Peyer's patch (tissue), 4 donors: ENCODE measurements around the gene SPINK1. TPM values are rescaled to one million over a fixed set of nuclear protein-coding genes. Genes with fewer than 3 reads are reported as not detected.

ENCODE experiments used
- DNase-seq, 3 donors: peaks; one replicate each; pipeline ENCODE4 v3.0.0-alpha.2; 2017 to 2019
- H3K27ac ChIP-seq, 4 donors: fragments of 200-600 bp; sonication (generic); one replicate each; pipeline ENCODE4 v1.5.1; 2016 to 2019
- H3K27me3 ChIP-seq, 2 donors: fragments of 200-600 bp; sonication (generic); one replicate each; pipeline ENCODE4 v1.5.1; 2019
- H3K36me3 ChIP-seq, 3 donors: fragments of 200-600 bp; sonication (generic); one replicate each; pipeline ENCODE4 v1.5.1; 2016 to 2019
- H3K4me1 ChIP-seq, 4 donors: fragments of 200-600 bp; sonication (generic); one replicate each; pipeline ENCODE4 v1.5.1; 2016 to 2019
- H3K4me3 ChIP-seq, 4 donors: fragments of 200-600 bp; sonication (generic); 1 replicate in 3 of 4; 2 replicates in 1 of 4; pipeline ENCODE4 v1.5.1; 2016 to 2019; ENCODE audit warnings: mild to moderate bottlenecking in 1 of 4
- H3K9me3 ChIP-seq, 4 donors: fragments of 200-600 bp; sonication (generic); one replicate each; pipeline ENCODE4 v1.5.1; 2016 to 2019; ENCODE audit warnings: mild to moderate bottlenecking in 1 of 4
- POLR2A ChIP-seq, 2 donors: fragments of 450-650 bp; IDR thresholded peaks; one replicate each; pipeline ENCODE4 v1.5.1; 2017; ENCODE audit warnings: antibody characterized with exemption in 2 of 2, mild to moderate bottlenecking in 2 of 2, moderate library complexity in 2 of 2
- total RNA-seq, 4 donors: library from RNA; depleted of rRNA; stranded (reverse); fragments of >200 nt; gene quantifications; one replicate each; pipeline ENCODE4 v1.1.0, GENCODE V29; 2016
- TF ChIP-seq, protein P1 (sequence below), 6 experiments: fragments of 450-650 bp in 4 of 6; fragments of 200-600 bp in 2 of 6; sonication (generic) in 1 of 6; IDR thresholded peaks; one replicate each; pipeline ENCODE4 v1.5.1; 2017 to 2019; ENCODE audit warnings: antibody characterized with exemption in 6 of 6, mild to moderate bottlenecking in 3 of 6, moderate library complexity in 1 of 6

Gene SPINK1
- total RNA-seq, 4 donors from 2014 or later: 46.2 to 436 (median 154) TPM

DNA sequence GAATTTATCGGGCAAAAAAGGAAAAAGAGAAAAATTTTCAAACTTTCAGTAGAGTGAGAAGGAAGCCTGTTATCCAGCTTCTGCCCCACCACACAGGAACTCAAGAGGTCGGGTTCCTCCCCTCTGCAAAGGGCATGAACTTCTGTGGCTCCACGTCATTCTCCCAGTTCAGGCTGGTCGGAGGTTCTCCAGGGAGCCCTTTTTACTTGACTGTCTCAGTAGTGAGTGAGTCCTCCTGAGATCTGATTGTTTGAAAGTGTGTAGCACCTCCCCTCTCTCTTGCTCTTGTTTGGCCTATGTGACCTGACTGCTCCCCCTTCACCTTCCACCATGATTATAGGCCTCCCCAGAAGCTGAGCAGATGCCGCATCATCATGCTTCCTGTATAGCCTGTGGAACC is 9.7 kb downstream of the SPINK1 start:
- Histone ChIP-seq H3K36me3 (no peaks in the 10 kb centered on the region), H3K27me3 (no peaks in the 10 kb centered on the region), H3K27ac (no peak overlapping the region), H3K4me1 (no peaks in the 10 kb centered on the region), H3K9me3 (no peaks in the 10 kb centered on the region), H3K4me3 (no peak overlapping the region)
- DNase-seq: no peak
- TF ChIP-seq POLR2A (IDR thresholded peaks at IDR 0.05): no peak
- TF ChIP-seq, protein P1, sequence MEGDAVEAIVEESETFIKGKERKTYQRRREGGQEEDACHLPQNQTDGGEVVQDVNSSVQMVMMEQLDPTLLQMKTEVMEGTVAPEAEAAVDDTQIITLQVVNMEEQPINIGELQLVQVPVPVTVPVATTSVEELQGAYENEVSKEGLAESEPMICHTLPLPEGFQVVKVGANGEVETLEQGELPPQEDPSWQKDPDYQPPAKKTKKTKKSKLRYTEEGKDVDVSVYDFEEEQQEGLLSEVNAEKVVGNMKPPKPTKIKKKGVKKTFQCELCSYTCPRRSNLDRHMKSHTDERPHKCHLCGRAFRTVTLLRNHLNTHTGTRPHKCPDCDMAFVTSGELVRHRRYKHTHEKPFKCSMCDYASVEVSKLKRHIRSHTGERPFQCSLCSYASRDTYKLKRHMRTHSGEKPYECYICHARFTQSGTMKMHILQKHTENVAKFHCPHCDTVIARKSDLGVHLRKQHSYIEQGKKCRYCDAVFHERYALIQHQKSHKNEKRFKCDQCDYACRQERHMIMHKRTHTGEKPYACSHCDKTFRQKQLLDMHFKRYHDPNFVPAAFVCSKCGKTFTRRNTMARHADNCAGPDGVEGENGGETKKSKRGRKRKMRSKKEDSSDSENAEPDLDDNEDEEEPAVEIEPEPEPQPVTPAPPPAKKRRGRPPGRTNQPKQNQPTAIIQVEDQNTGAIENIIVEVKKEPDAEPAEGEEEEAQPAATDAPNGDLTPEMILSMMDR (IDR thresholded peaks at IDR 0.05): no peak

DNA sequence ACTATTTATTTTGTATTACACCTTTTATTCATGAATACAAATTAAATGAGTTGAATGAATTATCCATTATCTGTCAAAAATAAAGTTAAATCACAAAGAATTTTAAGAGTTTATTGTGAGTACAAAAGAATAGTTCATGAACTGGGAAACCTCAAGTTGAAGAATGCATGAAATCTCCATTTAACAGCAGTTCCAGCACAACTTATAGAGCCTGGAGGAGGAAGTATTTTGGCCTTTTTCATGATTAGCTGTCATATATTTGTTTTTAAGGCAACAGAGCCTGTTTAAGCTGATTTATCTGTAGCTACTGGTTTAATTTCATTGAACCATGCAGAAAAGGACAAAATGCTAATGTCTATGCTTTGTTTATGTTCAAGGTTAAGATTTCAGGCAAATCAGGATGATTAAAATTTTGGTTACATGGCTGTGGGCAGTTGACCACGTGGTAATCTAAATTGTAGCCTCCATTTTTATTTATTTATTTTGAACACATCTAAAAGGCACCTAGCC is 12.2 kb downstream of the SPINK1 start:
- no peak for DNase-seq
- Histone ChIP-seq H3K4me3 (no peak overlapping the region), H3K9me3 (no peaks in the 10 kb centered on the region), H3K27ac (no peak overlapping the region), H3K36me3 (no peaks in the 10 kb centered on the region), H3K27me3 (no peaks in the 10 kb centered on the region), H3K4me1 (no peaks in the 10 kb centered on the region)
- TF ChIP-seq POLR2A (IDR thresholded peaks at IDR 0.05): no peak
- TF ChIP-seq, protein P1 (IDR thresholded peaks at IDR 0.05): no peak

DNA sequence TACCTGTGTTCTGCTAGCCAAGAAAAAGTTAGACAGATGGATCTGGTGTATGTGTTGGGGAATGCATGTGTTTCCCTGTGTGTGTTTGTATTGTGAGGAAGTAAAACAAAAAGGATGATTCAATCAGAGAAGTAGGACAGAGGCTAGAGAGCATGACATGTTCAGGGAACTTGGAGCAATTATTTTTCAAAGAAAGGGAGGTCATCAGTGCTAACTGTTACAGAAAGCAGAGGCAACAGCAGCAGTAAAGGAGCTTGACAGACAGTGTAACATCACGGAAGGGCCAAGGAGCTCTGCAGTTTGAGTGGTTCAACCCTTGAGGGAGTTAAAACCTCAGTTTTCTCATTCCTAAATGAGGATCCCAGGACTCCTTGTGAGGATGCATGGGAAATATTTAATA is 13.2 kb downstream of the SPINK1 start:
- no peak overlapping the region for H3K4me3 ChIP-seq
- no peaks in the 10 kb centered on the region for H3K4me1 ChIP-seq
- H3K9me3 ChIP-seq: no peaks in the 10 kb centered on the region
- TF ChIP-seq, protein P1 (IDR thresholded peaks at IDR 0.05): no peak
- TF ChIP-seq POLR2A (IDR thresholded peaks at IDR 0.05): no peak
- no peak for DNase-seq
- no peak overlapping the region for H3K27ac ChIP-seq
- H3K27me3 ChIP-seq: no peaks in the 10 kb centered on the region
- no peaks in the 10 kb centered on the region for H3K36me3 ChIP-seq

DNA sequence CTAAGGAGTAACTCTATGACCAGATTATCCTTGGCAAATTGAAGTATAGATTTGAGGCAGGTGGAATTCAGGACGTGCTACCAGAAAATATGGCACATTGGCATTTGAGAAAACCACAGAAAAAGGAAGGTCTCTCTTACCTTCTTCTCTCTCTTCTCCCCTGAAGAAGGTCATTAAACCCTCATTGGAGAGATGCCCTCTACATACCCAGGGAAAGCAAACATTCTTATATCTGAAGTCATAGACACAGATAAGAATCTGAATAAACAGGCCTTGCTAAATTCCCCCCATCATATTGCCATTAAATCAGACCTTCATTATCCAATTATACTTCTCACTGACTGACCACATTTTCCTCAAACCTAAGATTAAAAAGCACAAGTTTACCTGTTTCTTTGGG is 17.8 kb downstream of the SPINK1 start:
- Histone ChIP-seq H3K36me3 (no peaks in the 10 kb centered on the region), H3K27me3 (no peaks in the 10 kb centered on the region), H3K27ac (no peak overlapping the region), H3K4me1 (no peaks in the 10 kb centered on the region), H3K4me3 (no peak overlapping the region), H3K9me3 (no peaks in the 10 kb centered on the region)
- DNase-seq: no peak
- TF ChIP-seq, protein P1 (IDR thresholded peaks at IDR 0.05): no peak
- TF ChIP-seq POLR2A (IDR thresholded peaks at IDR 0.05): no peak

DNA sequence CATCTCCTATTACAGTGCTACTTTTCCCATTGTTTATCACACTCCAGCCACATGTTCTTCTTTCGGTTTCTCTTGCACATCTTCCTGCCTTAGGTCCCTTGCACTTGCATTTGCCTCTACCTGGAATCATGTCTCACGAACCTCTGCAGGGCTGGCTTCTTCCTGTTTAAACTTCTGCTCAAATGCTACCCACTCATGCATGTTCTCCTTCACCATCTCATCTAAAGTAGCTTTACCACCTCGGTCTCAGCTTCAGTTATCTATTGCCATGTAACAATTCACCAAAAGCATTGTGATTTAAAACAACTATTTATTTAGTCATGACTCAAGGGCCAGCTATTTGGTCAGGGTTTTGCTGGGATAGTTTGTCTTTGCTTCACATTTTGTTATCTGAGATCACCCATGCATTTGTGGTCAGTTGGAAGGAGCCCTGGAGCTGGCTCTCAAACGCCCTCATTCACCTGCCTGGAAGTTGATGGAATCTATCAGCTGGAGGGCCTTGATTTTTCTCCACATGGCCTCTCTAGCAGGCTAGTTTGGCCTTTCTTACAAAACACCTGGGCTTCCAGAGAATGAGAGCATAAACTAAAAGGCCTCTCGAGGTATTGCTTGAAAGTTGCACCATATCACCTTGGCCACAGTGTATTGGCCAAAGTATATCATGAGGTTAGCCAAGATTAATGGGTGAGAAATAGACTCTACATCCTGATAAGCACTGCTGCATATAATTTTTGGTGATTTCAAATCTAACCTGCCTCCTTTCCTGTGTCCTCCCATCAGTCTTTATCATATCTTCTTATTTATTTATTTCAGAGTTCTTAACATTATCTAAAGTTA is 21.4 kb downstream of the SPINK1 start:
- no peaks in the 10 kb centered on the region for H3K4me1 ChIP-seq
- no peak for DNase-seq
- no peaks in the 10 kb centered on the region for H3K27me3 ChIP-seq
- no peaks in the 10 kb centered on the region for H3K9me3 ChIP-seq
- no peaks in the 10 kb centered on the region for H3K36me3 ChIP-seq
- TF ChIP-seq, protein P1 (IDR thresholded peaks at IDR 0.05): no peak
- TF ChIP-seq POLR2A (IDR thresholded peaks at IDR 0.05): no peak
- H3K27ac ChIP-seq: no peak overlapping the region
- no peak overlapping the region for H3K4me3 ChIP-seq
